RWPE2 (cell line): Measurements from ENCODE around the gene USF2.

Experiments used
- ATAC-seq: fragments of 200-7000 bp; cut with Tn5 transposase; 3 replicates; pipeline ENCODE4 v1.9.1; 2021; ENCODE audit warnings: low read depth
- DNase-seq: peaks from one replicate; pipeline ENCODE4 v3.0.0-alpha.2; 2020; ENCODE audit warnings: low spot score
- H3K27ac ChIP-seq: fragments of 450-650 bp; 2 replicates; pipeline ENCODE4 v1.5.1; 2017; ENCODE audit warnings: mild to moderate bottlenecking; ENCODE audit not compliant: poor library complexity, severe bottlenecking
- H3K27me3 ChIP-seq: fragments of 250-450 bp; sonication (Bioruptor Pico); 2 replicates; pipeline ENCODE4 v1.5.1; 2021; ENCODE audit warnings: mild to moderate bottlenecking, moderate library complexity; ENCODE audit not compliant: insufficient read depth, poor library complexity, severe bottlenecking
- H3K36me3 ChIP-seq: fragments of 250-450 bp; sonication (Bioruptor Pico); 2 replicates; pipeline ENCODE4 v1.5.1; 2020; ENCODE audit warnings: low read depth, mild to moderate bottlenecking, moderate library complexity
- H3K4me1 ChIP-seq: fragments of 250-450 bp; sonication (Bioruptor Pico); 2 replicates; pipeline ENCODE4 v1.5.1; 2021; ENCODE audit warnings: mild to moderate bottlenecking, moderate library complexity; ENCODE audit not compliant: insufficient read depth, poor library complexity, severe bottlenecking
- H3K4me3 ChIP-seq: fragments of 250-450 bp; sonication (Bioruptor Pico); 2 replicates; pipeline ENCODE4 v1.5.1; 2021; ENCODE audit warnings: mild to moderate bottlenecking, moderate library complexity; ENCODE audit not compliant: severe bottlenecking
- H3K9me3 ChIP-seq: fragments of 250-450 bp; sonication (Bioruptor Pico); 2 replicates; pipeline ENCODE4 v1.5.1; 2021; ENCODE audit warnings: mild to moderate bottlenecking, moderate library complexity; ENCODE audit not compliant: severe bottlenecking
- TF ChIP-seq, protein P1 (sequence below): fragments of 450-650 bp; IDR thresholded peaks from one replicate; pipeline ENCODE4 v1.5.1; 2017; ENCODE audit warnings: mild to moderate bottlenecking, moderate library complexity; ENCODE audit not compliant: poor library complexity, severe bottlenecking

USF2 gene

DNA sequence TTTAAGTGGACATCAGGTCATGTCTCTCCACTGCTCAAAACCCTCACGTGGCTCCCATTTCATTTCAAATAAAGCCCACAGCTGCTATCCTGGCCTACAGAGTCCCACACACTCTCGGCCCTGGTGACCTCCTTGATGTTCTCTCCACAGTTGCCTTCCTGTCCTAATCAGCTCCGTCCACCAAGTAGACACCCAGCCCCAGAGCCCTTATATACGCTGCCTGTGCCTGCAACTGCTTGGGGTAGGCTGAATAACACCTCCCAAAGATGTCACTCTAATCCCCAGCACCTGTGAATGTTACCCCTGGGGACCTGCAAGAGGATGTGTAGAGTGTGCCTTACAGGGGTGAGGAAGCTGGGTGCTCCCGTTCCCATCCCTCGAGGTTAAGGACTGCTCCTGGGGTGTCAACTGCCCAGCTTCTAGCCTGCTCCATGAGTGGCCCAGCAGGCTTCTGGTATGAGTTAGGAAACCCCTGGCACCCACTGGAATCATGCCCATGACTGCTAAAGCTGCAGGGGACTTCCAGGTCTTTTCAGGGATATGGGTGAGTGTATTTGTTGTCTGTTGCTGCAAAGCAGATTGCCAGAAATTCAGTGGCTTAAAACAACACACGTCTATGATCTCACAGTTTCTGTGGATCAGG, 46.3 kb upstream of the USF2 start:
- no peak overlapping the region for H3K4me3 ChIP-seq
- no peaks in the 10 kb centered on the region for H3K36me3 ChIP-seq
- H3K4me1 ChIP-seq: no peaks in the 10 kb centered on the region
- no peaks in the 10 kb centered on the region for H3K27me3 ChIP-seq
- TF ChIP-seq, protein P1, sequence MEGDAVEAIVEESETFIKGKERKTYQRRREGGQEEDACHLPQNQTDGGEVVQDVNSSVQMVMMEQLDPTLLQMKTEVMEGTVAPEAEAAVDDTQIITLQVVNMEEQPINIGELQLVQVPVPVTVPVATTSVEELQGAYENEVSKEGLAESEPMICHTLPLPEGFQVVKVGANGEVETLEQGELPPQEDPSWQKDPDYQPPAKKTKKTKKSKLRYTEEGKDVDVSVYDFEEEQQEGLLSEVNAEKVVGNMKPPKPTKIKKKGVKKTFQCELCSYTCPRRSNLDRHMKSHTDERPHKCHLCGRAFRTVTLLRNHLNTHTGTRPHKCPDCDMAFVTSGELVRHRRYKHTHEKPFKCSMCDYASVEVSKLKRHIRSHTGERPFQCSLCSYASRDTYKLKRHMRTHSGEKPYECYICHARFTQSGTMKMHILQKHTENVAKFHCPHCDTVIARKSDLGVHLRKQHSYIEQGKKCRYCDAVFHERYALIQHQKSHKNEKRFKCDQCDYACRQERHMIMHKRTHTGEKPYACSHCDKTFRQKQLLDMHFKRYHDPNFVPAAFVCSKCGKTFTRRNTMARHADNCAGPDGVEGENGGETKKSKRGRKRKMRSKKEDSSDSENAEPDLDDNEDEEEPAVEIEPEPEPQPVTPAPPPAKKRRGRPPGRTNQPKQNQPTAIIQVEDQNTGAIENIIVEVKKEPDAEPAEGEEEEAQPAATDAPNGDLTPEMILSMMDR: no peak
- ATAC-seq (no peak), DNase-seq (no peak)
- no peaks in the 10 kb centered on the region for H3K9me3 ChIP-seq
- no peak overlapping the region for H3K27ac ChIP-seq

DNA sequence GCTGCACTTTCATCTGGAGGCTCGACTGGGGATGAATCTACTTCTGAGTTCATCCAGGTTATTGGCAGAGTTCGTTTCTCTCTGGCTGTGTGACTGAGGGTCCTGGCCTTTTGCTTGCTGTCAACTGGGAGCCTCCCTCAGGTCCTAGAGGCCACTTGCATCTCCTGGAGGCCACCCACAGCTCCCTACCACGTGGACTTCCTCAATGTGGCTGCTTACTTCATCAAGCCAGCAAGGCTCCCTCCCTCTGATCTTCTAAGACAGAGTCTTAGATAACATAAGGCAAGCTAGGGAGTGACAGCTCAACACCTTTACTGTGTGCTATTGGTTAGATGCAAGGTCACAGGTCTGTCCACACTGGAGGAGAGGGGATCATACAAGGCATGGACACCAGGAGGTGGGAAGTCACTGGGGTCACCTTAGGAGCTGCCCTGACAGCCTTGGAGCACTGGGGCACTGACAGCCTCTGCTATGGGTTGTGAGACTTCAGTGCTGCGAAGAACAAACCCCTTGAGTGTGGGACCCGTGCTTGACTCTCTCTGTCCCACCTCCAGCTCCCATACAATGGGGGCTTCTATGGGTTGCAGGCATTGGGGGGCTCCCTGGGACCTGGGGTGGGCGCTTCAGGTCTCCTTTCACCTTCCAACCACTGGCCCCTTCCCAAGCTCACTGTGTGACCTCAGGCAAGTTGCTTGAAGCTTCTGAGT, 45.5 kb upstream of the USF2 start:
- no peak for DNase-seq
- Histone ChIP-seq H3K4me1 (no peaks in the 10 kb centered on the region), H3K27ac (no peak overlapping the region), H3K36me3 (no peaks in the 10 kb centered on the region), H3K27me3 (no peaks in the 10 kb centered on the region), H3K4me3 (no peak overlapping the region), H3K9me3 (no peaks in the 10 kb centered on the region)
- TF ChIP-seq, protein P1: no peak
- no peak for ATAC-seq

DNA sequence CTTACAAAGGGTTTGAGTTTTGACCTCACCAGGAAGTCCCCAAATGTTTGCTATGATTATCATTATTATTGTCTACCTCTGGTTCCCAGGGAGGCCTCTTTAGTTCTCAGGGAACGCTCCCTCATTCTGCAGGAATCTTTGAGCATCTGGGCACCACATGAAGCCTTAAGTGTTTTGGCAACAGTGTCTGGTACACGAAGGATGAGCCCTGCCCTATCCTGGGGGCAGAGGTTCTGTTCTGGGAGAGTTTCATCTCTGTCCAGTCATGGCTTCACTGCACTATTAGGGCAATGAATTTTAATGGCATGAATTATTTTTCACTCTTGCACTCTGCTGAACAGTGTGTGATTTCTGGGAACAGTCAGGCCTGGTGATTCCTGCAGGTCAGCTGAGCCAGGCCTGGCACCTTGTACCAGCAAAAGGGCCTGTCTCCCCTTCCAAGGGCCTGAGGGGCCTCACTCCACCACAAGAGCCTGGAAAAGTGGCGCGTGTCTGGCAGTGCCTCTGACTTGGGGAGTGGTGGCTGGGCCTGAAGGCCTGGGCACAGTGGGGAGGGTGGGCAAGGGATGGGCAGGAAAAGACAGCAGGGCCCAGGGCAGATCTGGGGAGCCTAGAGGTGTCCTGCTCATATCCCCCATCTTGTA, 44.8 kb upstream of the USF2 start:
- Histone ChIP-seq H3K9me3 (no peaks in the 10 kb centered on the region), H3K36me3 (no peaks in the 10 kb centered on the region), H3K4me1 (no peaks in the 10 kb centered on the region), H3K27ac (no peak overlapping the region), H3K4me3 (no peak overlapping the region), H3K27me3 (no peaks in the 10 kb centered on the region)
- ATAC-seq: no peak
- DNase-seq: no peak
- TF ChIP-seq, protein P1: no peak

DNA sequence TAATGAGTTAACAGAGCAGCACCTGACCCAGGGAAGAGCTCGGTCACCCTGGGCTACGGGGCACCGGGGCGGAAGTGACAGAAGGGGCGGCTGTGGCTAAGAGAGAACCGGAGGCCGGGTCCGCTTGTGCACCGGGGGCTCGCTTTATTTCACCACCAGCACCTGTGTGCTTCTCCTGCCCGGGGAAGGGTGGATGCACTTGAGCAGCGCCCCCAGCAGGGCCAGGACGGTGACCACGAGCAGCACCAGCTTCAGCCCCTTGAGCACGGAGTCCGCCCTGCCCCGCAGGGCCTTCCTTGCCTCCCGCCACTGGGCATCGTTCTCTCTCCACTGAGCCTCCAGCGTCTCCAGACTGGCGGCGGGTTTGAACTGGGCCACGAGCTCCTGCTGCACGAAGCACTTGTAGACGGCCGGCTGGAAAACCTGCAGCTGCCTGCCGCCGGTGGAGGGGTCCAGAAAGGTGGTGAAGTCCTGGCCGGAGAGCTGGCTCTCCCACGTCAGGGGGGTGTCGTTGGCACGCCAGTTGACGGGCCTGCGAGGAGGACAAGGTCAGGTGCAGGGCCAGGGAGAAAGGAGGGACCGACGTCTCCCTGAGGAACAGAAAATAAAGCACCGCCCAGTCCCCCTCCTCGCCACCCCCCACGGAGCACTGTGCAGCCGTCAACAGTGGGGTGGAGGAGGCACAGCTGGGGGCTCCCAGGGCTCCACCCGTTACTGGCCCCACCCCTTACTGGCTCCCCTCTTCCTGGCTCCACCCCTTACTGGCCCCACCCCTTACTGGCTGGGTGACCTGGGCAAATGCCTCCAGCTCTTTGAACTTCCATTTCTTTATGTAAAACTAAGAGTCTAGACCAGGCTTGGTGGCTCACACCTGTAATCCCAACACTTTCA, 43.8 kb upstream of the USF2 start:
- Histone ChIP-seq H3K27ac (no peak overlapping the region), H3K4me3 (no peak overlapping the region), H3K9me3 (no peaks in the 10 kb centered on the region), H3K36me3 (no peaks in the 10 kb centered on the region), H3K27me3 (no peaks in the 10 kb centered on the region), H3K4me1 (no peaks in the 10 kb centered on the region)
- no peak for ATAC-seq
- TF ChIP-seq, protein P1: no peak
- DNase-seq: no peak
